Small intestine (tissue), 7 donors: ENCODE results near the gene LPAR1. TPM values are rescaled to one million over a fixed set of nuclear protein-coding genes. Genes with fewer than 3 reads are reported as not detected.
A peak's percentile ranks its signal among the peaks of the same experiment; 100 is the strongest.

Source experiments
- DNase-seq, 2 donors: peaks; one replicate each; pipeline versions ENCODE4 v3.0.0 to v3.0.0-alpha.2; 2013
- FAIRE-seq: peaks from 2 replicates; lab custom pipeline; 2012; peaks lifted over from hg19 to GRCh38; lab: Jason Lieb, UNC
- H3K27ac ChIP-seq, 3 donors: one replicate each; pipeline ENCODE4 v1.5.1; 2013; ENCODE audit warnings: low read length in 2 of 3, mild to moderate bottlenecking in 2 of 3, control low read depth in 1 of 3, inconsistent platforms in 1 of 3, low read depth in 1 of 3, moderate library complexity in 1 of 3
- H3K27me3 ChIP-seq, 3 donors: one replicate each; pipeline ENCODE4 v1.6.1; 2013; ENCODE audit warnings: low read length in 3 of 3, inconsistent platforms in 1 of 3; ENCODE audit not compliant: control insufficient read depth in 3 of 3, insufficient read depth in 3 of 3
- H3K36me3 ChIP-seq, 3 donors: one replicate each; pipeline ENCODE4 v1.6.1; 2013; ENCODE audit warnings: low read length in 3 of 3, inconsistent platforms in 1 of 3, low read depth in 1 of 3, mild to moderate bottlenecking in 1 of 3, moderate library complexity in 1 of 3; ENCODE audit not compliant: control insufficient read depth in 3 of 3, insufficient read depth in 2 of 3
- H3K4me1 ChIP-seq, 3 donors: one replicate each; pipeline ENCODE4 v1.6.1; 2013; ENCODE audit warnings: low read length in 2 of 3, inconsistent platforms in 1 of 3, low read depth in 1 of 3, mild to moderate bottlenecking in 1 of 3, moderate library complexity in 1 of 3; ENCODE audit not compliant: control insufficient read depth in 3 of 3, insufficient read depth in 2 of 3
- H3K4me3 ChIP-seq, 3 donors: one replicate each; pipeline ENCODE4 v1.5.1; 2013; ENCODE audit warnings: low read length in 3 of 3, control low read depth in 1 of 3, inconsistent platforms in 1 of 3, low read depth in 1 of 3, mild to moderate bottlenecking in 1 of 3, moderate library complexity in 1 of 3
- H3K9me3 ChIP-seq, 2 donors: one replicate each; pipeline ENCODE4 v1.6.1; 2013; ENCODE audit warnings: low read depth in 1 of 2, low read length in 1 of 2; ENCODE audit not compliant: control insufficient read depth in 2 of 2, insufficient read depth in 1 of 2
- WGBS, 3 donors: extraction: QIAGEN DNeasy Blood & Tissue Kit; methylation state at CpG; one replicate each; pipeline ENCODE4 v1.1.7; 2013; 5-methylcytosine and 5-hydroxymethylcytosine counted together
- polyA plus RNA-seq, 4 donors: library from polyadenylated mRNA; stranded (reverse) in 3 of 4; unstranded in 1 of 4; fragments of 200-250 nt in 3 of 4; fragments of 120-200 nt in 1 of 4; gene quantifications; one replicate each; pipeline versions ENCODE4 v1.2.1 to v1.2.3, GENCODE V29; 2013
- donor health status: healthy with polysubstance abuse.
- donor health status: control.
- donor health status: control.
- donor health status: Bipolar disorder and iron deficiency.
- donor health status: healthy.

Gene LPAR1
- polyA plus RNA-seq, 4 donors, result 7.4 to 15.7 (median 11.4) TPM

- no peak for FAIRE-seq
- no peak for DNase-seq
- no peak overlapping the region for H3K27ac ChIP-seq
- WGBS, 3 donors, result 68 to 91% (median 81%) methylated on average over 5 of the region's 5 CpGs
- H3K27me3 ChIP-seq, result no peaks in the 10 kb centered on the region
- H3K4me1 ChIP-seq, result peaks cover 0 to 5% (median 4%) of the 10 kb centered on the region in 3 donors
- H3K36me3 ChIP-seq, result no peaks in the 10 kb centered on the region
- peaks cover 0 to 3% of the 10 kb centered on the region in 2 donors for H3K9me3 ChIP-seq
- H3K4me3 ChIP-seq, result no peak overlapping the region
These were observed 114.7 kb downstream of the LPAR1 start for GRCh38 chr9:110923601-110924000.

- DNase-seq, result no peak
- Histone ChIP-seq H3K27ac (no peak overlapping the region), H3K36me3 (no peaks in the 10 kb centered on the region), H3K27me3 (no peaks in the 10 kb centered on the region), H3K4me1 (peaks cover 0 to 5% (median 4%) of the 10 kb centered on the region in 3 donors), H3K9me3 (peaks cover 0 to 3% of the 10 kb centered on the region in 2 donors), H3K4me3 (no peak overlapping the region)
- 85 to 93% (median 88%) methylated on average over 3 of the region's 3 CpGs for WGBS, 3 donors
- no peak for FAIRE-seq
These were observed 116.1 kb downstream of the LPAR1 start for GRCh38 chr9:110922145-110922544.

DNA sequence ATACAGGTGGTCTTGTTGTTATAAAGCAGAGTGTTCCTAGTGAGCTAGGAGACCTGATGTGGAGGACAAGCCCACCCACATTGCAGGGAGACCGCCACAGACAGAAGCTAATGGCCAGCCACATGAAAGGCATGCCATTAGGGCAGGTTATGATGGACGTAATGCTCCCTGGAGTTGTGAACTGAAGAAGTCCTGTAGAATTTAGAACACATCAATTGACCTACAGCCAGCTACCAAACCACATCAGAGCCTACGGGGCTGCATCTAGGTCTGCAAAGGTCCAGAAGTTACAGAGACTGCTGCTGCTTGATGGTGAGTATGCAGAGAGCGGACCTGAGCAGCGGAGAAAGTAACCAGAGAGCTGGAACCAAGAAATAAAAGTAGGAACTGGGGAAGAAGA lies 116.6 kb downstream of the LPAR1 start:
- Histone ChIP-seq H3K27ac (no peak overlapping the region), H3K36me3 (no peaks in the 10 kb centered on the region), H3K27me3 (no peaks in the 10 kb centered on the region), H3K4me1 (peaks cover 0 to 5% (median 4%) of the 10 kb centered on the region in 3 donors), H3K9me3 (peaks cover 0 to 3% of the 10 kb centered on the region in 2 donors), H3K4me3 (no peak overlapping the region)
- no peak for FAIRE-seq
- no peak for DNase-seq
- 92 to 96% (median 94%) methylated on average over 5 of the region's 5 CpGs for WGBS, 3 donors

GRCh38 chr9:110919609-110920008 lies 118.7 kb downstream of the LPAR1 start:
- Histone ChIP-seq H3K4me3 (no peak overlapping the region), H3K27ac (peak overlapping the region in 2 of 3 donors; percentile 9 to 29), H3K27me3 (no peaks in the 10 kb centered on the region), H3K9me3 (peaks cover 0 to 3% of the 10 kb centered on the region in 2 donors), H3K4me1 (peaks cover 0 to 5% (median 4%) of the 10 kb centered on the region in 3 donors), H3K36me3 (no peaks in the 10 kb centered on the region)
- DNase-seq (peak in 1 of 2 donors; percentile 49), FAIRE-seq (no peak)
- 70 to 94% (median 78%) methylated on average over 3 of the region's 3 CpGs for WGBS, 3 donors

DNA sequence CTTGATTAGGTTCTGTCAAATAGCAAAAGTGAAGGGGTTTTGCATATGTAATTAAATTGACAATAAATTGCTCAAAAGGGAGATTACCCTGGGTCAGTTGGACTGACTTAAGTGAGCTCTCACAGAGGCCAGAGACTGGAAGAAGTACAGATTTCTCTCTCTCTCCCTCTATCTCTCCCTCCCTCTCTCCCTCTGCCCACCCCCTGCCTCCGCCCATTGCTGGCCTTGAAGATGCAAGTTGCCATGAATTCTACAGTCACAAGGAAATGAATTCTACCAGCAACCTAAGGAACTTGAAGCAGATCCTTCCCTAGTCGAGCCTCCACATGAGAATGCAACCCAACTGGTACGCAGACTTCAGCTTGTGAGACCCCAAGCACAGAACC lies 119.2 kb downstream of the LPAR1 start:
- H3K9me3 ChIP-seq, result peaks cover 0 to 3% of the 10 kb centered on the region in 2 donors
- no peak overlapping the region for H3K4me3 ChIP-seq
- WGBS, 3 donors, result 84 to 91% (median 90%) methylated on average over 3 of the region's 3 CpGs
- no peaks in the 10 kb centered on the region for H3K27me3 ChIP-seq
- H3K27ac ChIP-seq, result peak overlapping the region in 2 of 3 donors; percentile 29 to 32
- no peaks in the 10 kb centered on the region for H3K36me3 ChIP-seq
- peaks cover 0 to 5% (median 4%) of the 10 kb centered on the region in 3 donors for H3K4me1 ChIP-seq
- DNase-seq (no peak), FAIRE-seq (no peak)

DNA sequence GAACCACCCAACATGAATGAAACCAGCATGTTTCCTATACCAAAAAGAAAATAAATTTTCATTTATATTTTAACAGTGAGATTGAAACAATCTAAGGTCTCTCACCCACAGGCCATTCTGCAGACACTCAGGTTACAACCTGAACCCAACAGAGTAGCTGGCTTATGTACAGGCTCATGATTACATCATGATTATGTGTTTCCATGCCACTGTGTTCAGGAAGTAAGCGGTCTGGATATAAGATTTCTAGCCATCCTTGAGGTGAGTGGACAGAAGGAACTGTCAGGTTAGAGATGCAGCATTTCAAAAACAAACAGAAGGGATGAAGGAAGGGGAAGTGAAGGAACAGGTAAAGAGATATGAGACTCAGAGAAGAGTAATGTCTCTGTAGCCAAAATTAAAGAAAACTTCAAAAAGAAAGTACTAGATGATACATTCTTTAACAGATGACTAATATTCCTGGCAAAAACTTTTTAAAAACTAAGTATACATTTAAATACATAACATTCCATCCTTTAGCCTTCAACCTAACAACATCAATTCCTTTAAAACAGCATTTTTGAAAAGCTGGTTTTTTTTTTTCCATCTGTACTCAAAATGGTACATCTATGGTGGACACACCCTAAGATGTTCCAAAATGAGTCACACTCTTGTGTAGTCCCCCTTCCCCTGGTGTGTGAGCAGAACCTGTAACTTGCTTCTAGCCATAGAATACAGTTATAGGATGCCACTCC lies 119.8 kb downstream of the LPAR1 start:
- 85 to 94% (median 91%) methylated on average over 1 of the region's 1 CpG for WGBS, 3 donors
- no peaks in the 10 kb centered on the region for H3K27me3 ChIP-seq
- H3K9me3 ChIP-seq, result peaks cover 0 to 3% of the 10 kb centered on the region in 2 donors
- H3K27ac ChIP-seq, result no peak overlapping the region
- peaks cover 0 to 5% (median 4%) of the 10 kb centered on the region in 3 donors for H3K4me1 ChIP-seq
- no peak for DNase-seq
- no peak overlapping the region for H3K4me3 ChIP-seq
- H3K36me3 ChIP-seq, result no peaks in the 10 kb centered on the region
- no peak for FAIRE-seq

DNA sequence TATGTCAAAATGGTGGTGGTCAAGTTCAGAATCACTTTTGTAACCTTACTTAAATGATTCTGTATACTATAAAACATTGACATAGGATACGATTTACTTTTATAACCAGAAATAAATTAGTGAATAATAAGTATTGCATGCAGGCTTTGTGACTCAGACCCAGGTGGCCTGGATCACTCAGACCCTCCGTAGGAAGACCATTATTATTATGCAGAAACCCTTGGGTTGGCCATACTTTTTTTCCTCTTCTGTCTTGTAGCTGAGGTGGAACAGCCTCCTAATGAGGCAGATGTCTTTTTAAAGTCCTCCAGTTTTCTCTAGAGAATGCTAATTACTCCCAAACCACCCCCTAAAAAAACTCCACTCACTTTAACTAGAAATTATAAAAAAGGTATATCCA lies 121.9 kb downstream of the LPAR1 start:
- no peaks in the 10 kb centered on the region for H3K27me3 ChIP-seq
- H3K36me3 ChIP-seq, result no peaks in the 10 kb centered on the region
- peaks cover 0 to 4% (median 3%) of the 10 kb centered on the region in 3 donors for H3K4me1 ChIP-seq
- FAIRE-seq (no peak), DNase-seq (no peak)
- no peak overlapping the region for H3K4me3 ChIP-seq
- peaks cover 0 to 3% of the 10 kb centered on the region in 2 donors for H3K9me3 ChIP-seq
- 84 to 95% (median 86%) methylated on average over 2 of the region's 2 CpGs for WGBS, 3 donors
- H3K27ac ChIP-seq, result no peak overlapping the region

- no peak for FAIRE-seq
- Histone ChIP-seq H3K27ac (peak overlapping the region in 1 of 3 donors; percentile 74), H3K4me1 (no peaks in the 10 kb centered on the region), H3K4me3 (no peak overlapping the region), H3K27me3 (no peaks in the 10 kb centered on the region), H3K36me3 (peaks cover 0 to 3% (median 0%) of the 10 kb centered on the region in 3 donors), H3K9me3 (peaks cover 0 to 19% of the 10 kb centered on the region in 2 donors)
- WGBS, 3 donors, result 62 to 84% (median 77%) methylated on average over 7 of the region's 7 CpGs
- DNase-seq, result no peak
These were observed 125.6 kb downstream of the LPAR1 start for GRCh38 chr9:110912419-110913291.
